Measurements from ENCODE around the gene MED26.
A peak's percentile ranks its signal among the peaks of the same experiment; 100 is the strongest.

The MED26 gene

GRCh38 chr19:16535381-16535780, 92.6 kb downstream of the MED26 start:
- no peak overlapping the region for H3K27ac Mint-ChIP-seq
- H3K36me3 Mint-ChIP-seq = peaks cover 9% of the 10 kb centered on the region
- no peak overlapping the region for H3K4me3 Mint-ChIP-seq
- peaks cover 26% of the 10 kb centered on the region for H3K4me1 Mint-ChIP-seq
- H3K9me3 Mint-ChIP-seq = no peaks in the 10 kb centered on the region
- H3K27me3 Mint-ChIP-seq = no peaks in the 10 kb centered on the region

GRCh38 chr19:16532440-16533234, 95.4 kb downstream of the MED26 start:
- Mint-ChIP-seq H3K9me3 (no peaks in the 10 kb centered on the region), H3K4me3 (no peak overlapping the region), H3K27me3 (no peaks in the 10 kb centered on the region), H3K36me3 (peaks cover 10% of the 10 kb centered on the region), H3K27ac (no peak overlapping the region), H3K4me1 (peaks cover 6% of the 10 kb centered on the region)

GRCh38 chr19:16531380-16531669, 96.7 kb downstream of the MED26 start:
- Mint-ChIP-seq H3K27ac (no peak overlapping the region), H3K4me1 (no peaks in the 10 kb centered on the region), H3K36me3 (peaks cover 8% of the 10 kb centered on the region), H3K9me3 (no peaks in the 10 kb centered on the region), H3K4me3 (no peak overlapping the region), H3K27me3 (no peaks in the 10 kb centered on the region)

GRCh38 chr19:16530540-16531379, 97.2 kb downstream of the MED26 start:
- Mint-ChIP-seq H3K4me1 (no peaks in the 10 kb centered on the region), H3K27ac (no peak overlapping the region), H3K9me3 (no peaks in the 10 kb centered on the region), H3K4me3 (no peak overlapping the region), H3K27me3 (no peaks in the 10 kb centered on the region), H3K36me3 (peaks cover 8% of the 10 kb centered on the region)

- peaks cover 8% of the 10 kb centered on the region for H3K36me3 Mint-ChIP-seq
- H3K27ac Mint-ChIP-seq = no peak overlapping the region
- H3K4me3 Mint-ChIP-seq = no peak overlapping the region
- no peaks in the 10 kb centered on the region for H3K27me3 Mint-ChIP-seq
- no peaks in the 10 kb centered on the region for H3K4me1 Mint-ChIP-seq
- H3K9me3 Mint-ChIP-seq = no peaks in the 10 kb centered on the region
Measured at GRCh38 chr19:16529466-16530144, 98.4 kb downstream of the MED26 start.

- H3K27ac Mint-ChIP-seq = no peak overlapping the region
- no peaks in the 10 kb centered on the region for H3K27me3 Mint-ChIP-seq
- H3K9me3 Mint-ChIP-seq = no peaks in the 10 kb centered on the region
- H3K4me3 Mint-ChIP-seq = no peak overlapping the region
- H3K36me3 Mint-ChIP-seq = peaks cover 9% of the 10 kb centered on the region
- H3K4me1 Mint-ChIP-seq = no peaks in the 10 kb centered on the region
Measured at GRCh38 chr19:16527971-16528521, 100.0 kb downstream of the MED26 start.

- H3K36me3 Mint-ChIP-seq = peaks cover 9% of the 10 kb centered on the region
- no peaks in the 10 kb centered on the region for H3K4me1 Mint-ChIP-seq
- no peaks in the 10 kb centered on the region for H3K27me3 Mint-ChIP-seq
- H3K4me3 Mint-ChIP-seq = no peak overlapping the region
- H3K27ac Mint-ChIP-seq = no peak overlapping the region
- H3K9me3 Mint-ChIP-seq = no peaks in the 10 kb centered on the region
Measured at GRCh38 chr19:16527334-16527935, 100.6 kb downstream of the MED26 start.

GRCh38 chr19:16525751-16526481, 102.1 kb downstream of the MED26 start:
- no peaks in the 10 kb centered on the region for H3K9me3 Mint-ChIP-seq
- peaks cover 9% of the 10 kb centered on the region for H3K36me3 Mint-ChIP-seq

GRCh38 chr19:16524991-16525734, 102.8 kb downstream of the MED26 start:
- H3K27me3 Mint-ChIP-seq = no peaks in the 10 kb centered on the region
- H3K36me3 Mint-ChIP-seq = peaks cover 9% of the 10 kb centered on the region
- H3K4me1 Mint-ChIP-seq = no peaks in the 10 kb centered on the region
- H3K9me3 Mint-ChIP-seq = no peaks in the 10 kb centered on the region
- H3K27ac Mint-ChIP-seq = no peak overlapping the region
- H3K4me3 Mint-ChIP-seq = no peak overlapping the region

More at GRCh38 chr19:16525751-16526481, 102.1 kb downstream of the MED26 start:
- Mint-ChIP-seq H3K4me1 (no peaks in the 10 kb centered on the region), H3K4me3 (no peak overlapping the region), H3K27ac (peak overlapping the region; percentile 55), H3K27me3 (no peaks in the 10 kb centered on the region)
